Neural cell (in vitro differentiated cells): Measurements from ENCODE around the gene TSPAN11.

Source experiments
- CTCF ChIP-seq: fragments of 450-650 bp; IDR thresholded peaks from 2 replicates; pipeline ENCODE4 v1.5.1; 2014; ENCODE audit warnings: antibody characterized with exemption, mild to moderate bottlenecking, moderate library complexity; ENCODE audit not compliant: poor library complexity, severe bottlenecking
- MXI1 ChIP-seq: fragments of 450-650 bp; conservative IDR thresholded peaks from 2 replicates; pipeline ENCODE4 v1.6.1; 2014; ENCODE audit warnings: antibody characterized with exemption, mild to moderate bottlenecking; ENCODE audit not compliant: poor library complexity, severe bottlenecking
- SMC3 ChIP-seq: fragments of 450-650 bp; conservative IDR thresholded peaks from 2 replicates; pipeline ENCODE4 v1.6.1; 2014; ENCODE audit warnings: antibody characterized with exemption, mild to moderate bottlenecking, moderate library complexity; ENCODE audit not compliant: poor library complexity

GRCh38 chr12:30993766-30994165 is 67.2 kb downstream of the TSPAN11 start:
- TF ChIP-seq CTCF (no peak), SMC3 (no peak), MXI1 (no peak)
